Measurements from ENCODE around the gene CDH4. TPM values are rescaled to one million over a fixed set of nuclear protein-coding genes. Genes with fewer than 3 reads are reported as not detected.

Gene CDH4
- polyA plus RNA-seq, 1 donor, result 1.7 TPM

DNA sequence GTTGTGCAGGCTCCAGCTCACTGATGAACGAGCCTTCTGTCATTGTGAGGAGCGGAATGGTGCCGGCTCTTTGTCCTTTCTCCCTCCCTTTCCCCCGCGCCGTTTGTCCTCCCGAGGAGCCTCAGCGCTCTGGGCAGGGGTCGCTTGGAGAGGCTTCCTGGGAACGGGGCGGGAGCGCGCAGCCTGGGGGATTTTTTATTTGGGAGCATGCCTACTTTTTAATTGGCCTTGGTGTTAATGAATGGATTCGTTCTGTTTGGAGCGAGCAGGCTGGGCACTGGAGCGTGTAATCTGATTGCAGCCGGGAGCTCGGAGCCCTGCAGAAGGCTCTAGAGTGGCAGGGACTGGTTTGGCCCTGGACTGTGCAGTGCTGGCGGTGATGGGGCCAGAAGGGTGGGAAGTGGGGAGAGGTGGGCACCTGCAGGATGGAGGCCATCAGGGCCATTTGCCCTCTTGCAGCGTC lies 118.8 kb downstream of the CDH4 start:
- H3K36me3 ChIP-seq (ENCODE audit: control insufficient read depth, insufficient read depth, low read length), result no peaks in the 10 kb centered on the region
- H3K27ac ChIP-seq (ENCODE audit: low read length), result no peak overlapping the region
- peaks cover 5% of the 10 kb centered on the region for H3K9me3 ChIP-seq (ENCODE audit: control insufficient read depth, low read depth, low read length)
- H3K27me3 ChIP-seq (ENCODE audit: control insufficient read depth, insufficient read depth, low read length), result no peaks in the 10 kb centered on the region
- H3K4me3 ChIP-seq (ENCODE audit: low read length), result no peak overlapping the region
- no peaks in the 10 kb centered on the region for H3K4me1 ChIP-seq (ENCODE audit: control insufficient read depth, insufficient read depth, low read length)
- WGBS (ENCODE audit: insufficient coverage, low lambda C conversion rate), result no CpG with 5 or more reads among the region's 20 CpGs
- DNase-seq, result no peak

DNA sequence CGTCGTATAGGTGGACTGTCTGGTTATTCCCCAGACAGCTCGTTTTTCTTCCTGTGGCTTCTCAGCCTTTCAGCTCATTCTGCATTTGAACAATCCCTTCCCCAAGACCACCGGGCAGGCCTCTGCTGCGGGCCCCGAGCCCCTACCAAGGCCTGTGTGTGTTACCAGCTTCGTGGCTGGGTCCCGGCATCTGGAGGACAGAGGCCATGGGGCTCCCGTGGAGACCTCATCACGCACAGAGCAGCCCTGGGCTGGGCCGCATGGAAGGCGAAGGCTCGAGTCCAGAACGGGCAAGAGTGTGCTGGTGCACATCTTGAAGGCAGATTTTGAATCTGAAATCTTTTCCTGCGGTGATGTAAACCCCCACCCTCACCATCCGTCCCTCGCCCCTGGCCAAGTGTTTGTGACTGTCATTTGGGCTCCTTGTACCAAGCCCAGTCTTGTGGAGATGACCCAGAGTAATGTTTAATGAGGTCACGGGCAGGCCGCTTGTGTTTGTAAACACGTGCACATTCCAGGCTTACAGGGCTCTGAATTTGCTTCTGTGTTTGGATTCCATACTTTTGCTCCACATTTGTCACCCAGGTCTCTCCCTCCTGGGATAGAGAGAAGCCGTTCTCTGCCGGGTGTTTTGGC lies 119.6 kb downstream of the CDH4 start:
- WGBS (ENCODE audit: insufficient coverage, low lambda C conversion rate), result no CpG with 5 or more reads among the region's 22 CpGs
- Histone ChIP-seq H3K36me3 (ENCODE audit: control insufficient read depth, insufficient read depth, low read length) (no peaks in the 10 kb centered on the region), H3K27me3 (ENCODE audit: control insufficient read depth, insufficient read depth, low read length) (no peaks in the 10 kb centered on the region), H3K9me3 (ENCODE audit: control insufficient read depth, low read depth, low read length) (peaks cover 12% of the 10 kb centered on the region), H3K4me1 (ENCODE audit: control insufficient read depth, insufficient read depth, low read length) (no peaks in the 10 kb centered on the region), H3K4me3 (ENCODE audit: low read length) (no peak overlapping the region), H3K27ac (ENCODE audit: low read length) (no peak overlapping the region)
- DNase-seq, result no peak

DNA sequence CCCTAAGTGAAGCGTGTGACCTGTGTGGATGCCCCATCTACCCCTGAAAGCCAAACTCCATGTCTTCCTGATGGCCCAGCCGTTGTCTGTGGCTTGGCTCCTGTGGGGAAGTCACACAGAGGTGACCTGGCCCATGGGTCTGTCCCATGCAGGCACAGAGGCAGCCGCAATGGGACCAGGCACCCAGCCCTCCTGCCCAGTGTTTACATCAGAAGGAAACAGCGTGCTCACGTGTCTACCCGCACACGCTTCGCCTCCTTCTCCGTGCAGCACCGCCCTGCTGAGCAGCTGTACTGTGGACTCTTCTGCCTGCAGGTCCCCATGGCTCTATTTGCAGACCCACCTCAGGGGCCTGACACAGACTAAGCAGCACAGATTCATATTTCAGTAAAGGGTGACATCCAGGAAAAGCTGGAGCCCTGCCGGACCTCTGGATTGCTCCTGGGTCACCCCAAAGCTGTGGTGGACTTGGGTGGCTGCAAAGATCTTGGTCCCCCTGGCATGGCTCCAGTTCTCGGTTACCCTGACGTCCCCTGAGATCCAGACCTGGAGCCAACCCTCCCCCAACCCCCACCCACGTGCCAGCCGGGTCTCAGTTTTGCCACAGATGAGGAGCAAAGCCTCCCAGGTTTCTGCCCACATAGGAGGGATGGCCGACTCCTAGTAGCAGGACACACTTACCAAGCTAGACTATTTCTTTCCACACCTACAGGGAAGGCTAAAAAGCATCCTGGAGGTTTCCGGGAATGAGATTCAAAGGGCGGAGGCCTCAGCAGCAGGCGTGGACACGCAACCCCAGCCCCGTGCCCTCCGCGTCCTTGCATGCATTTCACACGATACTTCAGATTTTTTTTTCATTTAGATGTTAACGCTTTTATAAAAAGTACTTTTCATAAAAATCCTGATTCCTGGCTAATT lies 120.3 kb downstream of the CDH4 start:
- Histone ChIP-seq H3K27me3 (ENCODE audit: control insufficient read depth, insufficient read depth, low read length) (no peaks in the 10 kb centered on the region), H3K4me3 (ENCODE audit: low read length) (no peak overlapping the region), H3K9me3 (ENCODE audit: control insufficient read depth, low read depth, low read length) (peaks cover 12% of the 10 kb centered on the region), H3K36me3 (ENCODE audit: control insufficient read depth, insufficient read depth, low read length) (no peaks in the 10 kb centered on the region), H3K27ac (ENCODE audit: low read length) (no peak overlapping the region), H3K4me1 (ENCODE audit: control insufficient read depth, insufficient read depth, low read length) (no peaks in the 10 kb centered on the region)
- no peak for DNase-seq
- WGBS (ENCODE audit: insufficient coverage, low lambda C conversion rate), result 78% methylated on average over 5 of the region's 25 CpGs

DNA sequence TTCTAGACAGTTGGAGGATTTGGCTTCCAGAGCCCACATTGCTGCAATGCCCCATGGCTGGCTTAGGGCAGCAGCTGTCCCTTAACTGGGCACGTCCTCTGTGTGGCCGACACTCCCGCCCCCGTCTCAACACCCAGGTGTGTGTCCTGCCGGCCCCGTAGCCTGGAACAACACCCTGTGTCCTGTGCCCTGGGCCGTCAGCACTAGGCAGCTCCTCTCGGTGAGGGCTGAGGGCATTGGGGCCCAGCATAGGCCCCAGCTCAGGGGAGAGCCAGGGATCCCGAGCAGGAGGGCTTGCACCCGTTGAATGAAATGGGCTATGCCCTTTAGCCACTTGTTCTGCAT lies 121.0 kb downstream of the CDH4 start:
- Histone ChIP-seq H3K4me1 (ENCODE audit: control insufficient read depth, insufficient read depth, low read length) (no peaks in the 10 kb centered on the region), H3K36me3 (ENCODE audit: control insufficient read depth, insufficient read depth, low read length) (no peaks in the 10 kb centered on the region), H3K9me3 (ENCODE audit: control insufficient read depth, low read depth, low read length) (peaks cover 12% of the 10 kb centered on the region), H3K27ac (ENCODE audit: low read length) (no peak overlapping the region), H3K27me3 (ENCODE audit: control insufficient read depth, insufficient read depth, low read length) (no peaks in the 10 kb centered on the region), H3K4me3 (ENCODE audit: low read length) (no peak overlapping the region)
- no peak for DNase-seq
- WGBS (ENCODE audit: insufficient coverage, low lambda C conversion rate), result no CpG with 5 or more reads among the region's 10 CpGs

DNA sequence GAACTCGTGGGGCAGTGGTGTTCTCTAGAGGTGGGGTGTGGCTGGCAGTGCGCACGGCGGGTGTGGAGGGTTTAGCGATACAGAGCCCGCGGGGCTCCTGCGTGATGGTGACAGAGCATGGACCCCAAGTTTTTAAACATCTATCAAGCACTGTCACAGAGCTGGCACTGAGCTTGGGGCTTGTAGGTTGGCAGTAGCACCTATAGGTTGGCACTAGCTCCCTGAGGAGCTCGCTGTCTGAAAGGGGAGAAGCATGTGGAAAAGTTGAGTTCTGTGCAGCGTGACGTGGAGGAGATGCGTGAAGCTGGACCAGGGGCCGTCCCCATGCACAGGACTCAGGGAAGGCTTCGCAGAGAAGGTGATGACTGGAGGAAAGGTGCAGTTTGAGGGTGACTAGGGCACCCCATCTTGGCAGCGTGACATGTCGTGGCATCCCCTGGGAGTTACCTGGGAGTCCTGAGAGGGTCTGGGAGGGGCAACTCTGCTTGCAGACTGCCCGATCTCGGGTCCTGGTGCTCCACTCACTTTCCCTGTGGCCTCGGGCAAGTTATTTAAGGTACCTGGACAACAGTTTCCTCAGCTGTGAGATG lies 122.0 kb downstream of the CDH4 start:
- H3K27ac ChIP-seq (ENCODE audit: low read length), result no peak overlapping the region
- no peak overlapping the region for H3K4me3 ChIP-seq (ENCODE audit: low read length)
- WGBS (ENCODE audit: insufficient coverage, low lambda C conversion rate), result no CpG with 5 or more reads among the region's 19 CpGs
- peaks cover 12% of the 10 kb centered on the region for H3K9me3 ChIP-seq (ENCODE audit: control insufficient read depth, low read depth, low read length)
- H3K36me3 ChIP-seq (ENCODE audit: control insufficient read depth, insufficient read depth, low read length), result no peaks in the 10 kb centered on the region
- no peaks in the 10 kb centered on the region for H3K4me1 ChIP-seq (ENCODE audit: control insufficient read depth, insufficient read depth, low read length)
- H3K27me3 ChIP-seq (ENCODE audit: control insufficient read depth, insufficient read depth, low read length), result no peaks in the 10 kb centered on the region
- no peak for DNase-seq

DNA sequence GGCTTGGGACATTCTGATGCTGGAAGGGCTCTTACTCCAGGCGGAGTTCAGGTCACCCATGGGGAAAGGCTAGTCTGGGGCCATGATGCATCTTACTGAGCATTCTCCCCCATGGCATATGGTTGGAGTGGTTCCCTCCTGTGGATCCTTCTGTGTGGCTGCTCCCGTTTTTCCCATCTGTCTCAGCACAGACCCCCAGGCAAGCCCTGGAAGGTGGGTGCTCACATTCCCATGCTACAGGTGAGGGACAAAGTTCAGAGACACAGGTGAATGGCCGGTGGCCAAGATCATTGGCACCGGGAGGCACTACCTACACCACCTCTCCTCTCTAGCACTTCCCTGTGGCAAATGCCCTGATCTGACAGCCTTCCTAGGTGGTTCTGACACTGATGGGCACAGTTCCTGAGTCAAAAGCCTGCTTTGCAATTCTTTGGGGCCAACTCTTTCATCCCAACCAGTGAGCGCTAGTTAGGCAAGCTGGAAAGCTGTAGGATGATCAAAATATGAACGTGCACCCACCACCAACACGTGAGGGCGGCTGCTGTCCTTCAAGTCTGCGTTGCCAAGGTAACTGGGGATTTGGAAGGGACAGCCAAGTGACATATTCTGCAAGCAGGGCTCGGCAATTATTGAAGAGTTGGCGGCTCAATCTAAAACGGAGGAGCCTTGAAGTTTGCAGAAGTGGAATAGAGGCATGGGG lies 124.6 kb downstream of the CDH4 start:
- Histone ChIP-seq H3K27me3 (ENCODE audit: control insufficient read depth, insufficient read depth, low read length) (no peaks in the 10 kb centered on the region), H3K9me3 (ENCODE audit: control insufficient read depth, low read depth, low read length) (peaks cover 12% of the 10 kb centered on the region), H3K4me3 (ENCODE audit: low read length) (no peak overlapping the region), H3K27ac (ENCODE audit: low read length) (no peak overlapping the region), H3K4me1 (ENCODE audit: control insufficient read depth, insufficient read depth, low read length) (no peaks in the 10 kb centered on the region), H3K36me3 (ENCODE audit: control insufficient read depth, insufficient read depth, low read length) (no peaks in the 10 kb centered on the region)
- no CpG with 5 or more reads among the region's 12 CpGs for WGBS (ENCODE audit: insufficient coverage, low lambda C conversion rate)
- DNase-seq, result no peak

DNA sequence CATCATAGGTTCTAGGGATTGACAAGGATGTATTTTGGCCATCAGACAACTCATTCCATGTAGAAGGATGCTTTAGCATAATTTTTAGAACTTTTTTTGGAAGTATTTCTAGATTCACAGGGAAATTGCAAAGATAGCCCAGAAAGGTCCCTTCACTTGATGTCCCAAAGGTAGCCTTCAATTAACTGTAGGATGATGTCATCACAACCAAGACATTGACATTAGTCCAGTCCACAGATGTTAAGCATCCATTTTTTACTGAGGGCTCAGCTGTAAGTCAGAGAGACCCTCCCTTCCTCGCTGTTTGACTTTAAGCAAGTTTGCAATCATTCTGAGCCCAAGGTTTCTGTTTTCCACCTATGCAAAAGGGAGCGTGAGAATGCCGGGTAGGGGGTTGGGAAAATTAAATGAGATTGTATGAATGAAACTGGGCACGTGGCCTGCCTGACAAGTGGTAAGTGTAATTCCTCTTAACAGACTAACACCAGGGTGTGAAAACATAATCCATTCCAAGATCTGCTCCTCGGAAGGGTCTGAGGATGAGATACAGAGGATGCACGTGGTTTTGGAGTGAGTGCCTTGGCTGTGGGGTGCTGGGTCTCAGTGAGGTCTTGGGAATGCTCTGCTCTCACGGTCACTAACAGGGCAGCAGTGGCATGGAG lies 126.8 kb downstream of the CDH4 start:
- peaks cover 12% of the 10 kb centered on the region for H3K9me3 ChIP-seq (ENCODE audit: control insufficient read depth, low read depth, low read length)
- H3K27me3 ChIP-seq (ENCODE audit: control insufficient read depth, insufficient read depth, low read length), result no peaks in the 10 kb centered on the region
- no peak overlapping the region for H3K27ac ChIP-seq (ENCODE audit: low read length)
- H3K4me3 ChIP-seq (ENCODE audit: low read length), result no peak overlapping the region
- no peaks in the 10 kb centered on the region for H3K36me3 ChIP-seq (ENCODE audit: control insufficient read depth, insufficient read depth, low read length)
- H3K4me1 ChIP-seq (ENCODE audit: control insufficient read depth, insufficient read depth, low read length), result no peaks in the 10 kb centered on the region
- no peak for DNase-seq
- WGBS (ENCODE audit: insufficient coverage, low lambda C conversion rate), result 60% methylated on average over 1 of the region's 7 CpGs

DNA sequence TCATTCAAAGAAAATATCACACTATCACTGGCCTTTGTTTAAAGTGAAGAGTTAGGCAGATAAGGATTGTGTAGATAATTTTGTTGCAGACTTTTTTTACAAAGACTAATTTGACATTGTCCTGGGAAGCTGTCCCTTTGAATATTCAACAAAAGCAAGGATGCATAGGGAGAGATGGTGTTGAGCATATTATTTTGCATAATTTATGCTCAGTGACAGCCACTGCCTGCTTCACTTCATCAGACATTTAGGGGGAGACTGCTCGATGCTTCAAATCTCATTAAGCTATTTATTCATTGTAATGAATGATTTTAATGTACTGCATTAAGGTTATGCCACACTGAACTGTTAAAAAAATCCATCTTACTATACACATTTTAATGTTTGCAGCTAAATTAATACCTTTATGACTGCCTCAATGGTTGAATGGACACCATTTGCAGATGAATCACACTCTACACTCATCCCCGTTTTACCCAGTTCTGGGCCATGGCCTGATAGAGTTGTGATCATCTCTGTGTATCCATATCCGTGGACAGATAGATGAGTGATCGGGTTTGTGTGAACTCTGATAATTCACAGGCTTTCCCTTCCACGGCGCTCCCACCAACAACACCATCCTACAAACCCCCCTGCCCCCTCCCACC lies 128.0 kb downstream of the CDH4 start:
- DNase-seq, result no peak
- Histone ChIP-seq H3K36me3 (ENCODE audit: control insufficient read depth, insufficient read depth, low read length) (no peaks in the 10 kb centered on the region), H3K4me3 (ENCODE audit: low read length) (no peak overlapping the region), H3K4me1 (ENCODE audit: control insufficient read depth, insufficient read depth, low read length) (no peaks in the 10 kb centered on the region), H3K9me3 (ENCODE audit: control insufficient read depth, low read depth, low read length) (peaks cover 12% of the 10 kb centered on the region), H3K27me3 (ENCODE audit: control insufficient read depth, insufficient read depth, low read length) (no peaks in the 10 kb centered on the region), H3K27ac (ENCODE audit: low read length) (no peak overlapping the region)
- WGBS (ENCODE audit: insufficient coverage, low lambda C conversion rate), result 60% methylated on average over 1 of the region's 6 CpGs

DNA sequence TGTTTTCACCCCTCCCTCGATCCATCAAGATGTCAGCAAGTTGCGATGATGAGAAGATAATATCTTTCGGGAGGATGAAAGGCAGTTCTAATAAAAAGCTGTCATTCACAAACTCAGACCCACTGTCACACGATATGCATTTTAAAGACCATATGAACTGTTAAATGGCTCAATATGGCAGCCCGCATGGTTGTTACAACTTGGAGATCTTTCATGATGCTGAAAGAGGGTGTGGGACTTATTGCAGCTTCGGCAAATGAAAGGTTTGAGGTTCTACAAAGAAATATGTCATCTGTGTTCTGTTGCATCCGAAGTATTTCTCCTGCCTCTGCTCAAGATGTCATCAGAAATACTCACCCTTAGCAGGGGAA lies 128.5 kb downstream of the CDH4 start:
- Histone ChIP-seq H3K27me3 (ENCODE audit: control insufficient read depth, insufficient read depth, low read length) (no peaks in the 10 kb centered on the region), H3K4me3 (ENCODE audit: low read length) (no peak overlapping the region), H3K36me3 (ENCODE audit: control insufficient read depth, insufficient read depth, low read length) (no peaks in the 10 kb centered on the region), H3K27ac (ENCODE audit: low read length) (no peak overlapping the region), H3K4me1 (ENCODE audit: control insufficient read depth, insufficient read depth, low read length) (no peaks in the 10 kb centered on the region), H3K9me3 (ENCODE audit: control insufficient read depth, low read depth, low read length) (peaks cover 9% of the 10 kb centered on the region)
- DNase-seq, result no peak
- 86% methylated on average over 1 of the region's 7 CpGs for WGBS (ENCODE audit: insufficient coverage, low lambda C conversion rate)
